HepG2 (cell line): ENCODE measurements around the gene MAPK13. TPM values are rescaled to one million over a fixed set of nuclear protein-coding genes. Genes with fewer than 3 reads are reported as not detected.

ENCODE experiments used
- ARID4A ChIP-seq: sonication (generic); formaldehyde crosslinking; IDR thresholded peaks from 2 replicates; pipeline ENCODE4 v1.5.0; 2020; ENCODE audit warnings: mild to moderate bottlenecking, missing genetic modification reagents, borderline replicate concordance
- ATF1 ChIP-seq: IDR thresholded peaks from 2 replicates; pipeline ENCODE4 v1.6.1; 2016; ENCODE audit warnings: mild to moderate bottlenecking, control low read depth
- HOXA5 ChIP-seq: sonication (generic); formaldehyde crosslinking; IDR thresholded peaks from 2 replicates; pipeline ENCODE4 v1.4.0; 2020; ENCODE audit warnings: missing genetic modification reagents
- ISX ChIP-seq: sonication (generic); formaldehyde crosslinking; conservative IDR thresholded peaks from 2 replicates; pipeline ENCODE4 v1.5.0; 2020; ENCODE audit warnings: missing genetic modification reagents
- MLX ChIP-seq: IDR thresholded peaks from 2 replicates; pipeline ENCODE4 v1.6.1; 2016
- PRDM10 ChIP-seq: sonication (generic); formaldehyde crosslinking; IDR thresholded peaks from 2 replicates; pipeline ENCODE4 v1.4.0; 2020; ENCODE audit warnings: low read depth, missing genetic modification reagents
- SIX1 ChIP-seq: sonication (generic); formaldehyde crosslinking; IDR thresholded peaks from 2 replicates; pipeline ENCODE4 v1.4.0; 2020; ENCODE audit warnings: missing genetic modification reagents, borderline replicate concordance
- ZEB1 ChIP-seq: IDR thresholded peaks from 2 replicates; pipeline ENCODE4 v1.6.1; 2012; ENCODE audit warnings: mild to moderate bottlenecking, low read depth, inconsistent platforms; ENCODE audit not compliant: insufficient replicate concordance
- ZKSCAN8 ChIP-seq: IDR thresholded peaks from 2 replicates; pipeline ENCODE4 v1.6.1; 2016; ENCODE audit warnings: borderline replicate concordance, missing genetic modification reagents, missing compliant biosample characterization
- ZNF503 ChIP-seq: sonication (generic); formaldehyde crosslinking; IDR thresholded peaks from 2 replicates; pipeline ENCODE4 v1.4.0; 2020; ENCODE audit warnings: missing genetic modification reagents
- ZSCAN5A ChIP-seq: sonication (generic); formaldehyde crosslinking; IDR thresholded peaks from 2 replicates; pipeline ENCODE4 v1.8.0; 2022; ENCODE audit warnings: mild to moderate bottlenecking, missing genetic modification reagents, borderline replicate concordance
- polyA plus RNA-seq, 8 experiments: library from polyadenylated mRNA; depleted of rRNA in 3 of 8; stranded (reverse) in 7 of 8; unstranded in 1 of 8; fragments of >200 nt; fragmentation: Illumina TruSeq in 4 of 8; extraction: Trizol in 4 of 8; gene quantifications; 2 replicates each; pipeline versions ENCODE4 v1.2.1 to v1.2.3, GENCODE V29; 2011 to 2016; ENCODE audit warnings: low read depth in 4 of 8, missing spikeins in 1 of 8, mixed read lengths in 1 of 8; ENCODE audit not compliant: insufficient read depth in 1 of 8
- total RNA-seq, 5 experiments: library from RNA; depleted of rRNA; stranded (reverse); fragments of >200 nt; fragmentation: Illumina TruSeq; extraction: Trizol; gene quantifications; 2 replicates each; pipeline ENCODE4 v1.2.3, GENCODE V29; 2016; ENCODE audit warnings: low read depth in 1 of 5
- TF ChIP-seq, protein P1 (sequence below): sonication (generic); formaldehyde crosslinking; IDR thresholded peaks from 2 replicates; pipeline ENCODE4 v1.4.0; 2020; ENCODE audit warnings: missing genetic modification reagents

The MAPK13 gene
- total and polyA plus RNA-seq, 2 of the 13 experiments (the other 11 are each of a cell fraction or from before 2014, with no cell fraction given), result 12.7 to 43.4 TPM

DNA sequence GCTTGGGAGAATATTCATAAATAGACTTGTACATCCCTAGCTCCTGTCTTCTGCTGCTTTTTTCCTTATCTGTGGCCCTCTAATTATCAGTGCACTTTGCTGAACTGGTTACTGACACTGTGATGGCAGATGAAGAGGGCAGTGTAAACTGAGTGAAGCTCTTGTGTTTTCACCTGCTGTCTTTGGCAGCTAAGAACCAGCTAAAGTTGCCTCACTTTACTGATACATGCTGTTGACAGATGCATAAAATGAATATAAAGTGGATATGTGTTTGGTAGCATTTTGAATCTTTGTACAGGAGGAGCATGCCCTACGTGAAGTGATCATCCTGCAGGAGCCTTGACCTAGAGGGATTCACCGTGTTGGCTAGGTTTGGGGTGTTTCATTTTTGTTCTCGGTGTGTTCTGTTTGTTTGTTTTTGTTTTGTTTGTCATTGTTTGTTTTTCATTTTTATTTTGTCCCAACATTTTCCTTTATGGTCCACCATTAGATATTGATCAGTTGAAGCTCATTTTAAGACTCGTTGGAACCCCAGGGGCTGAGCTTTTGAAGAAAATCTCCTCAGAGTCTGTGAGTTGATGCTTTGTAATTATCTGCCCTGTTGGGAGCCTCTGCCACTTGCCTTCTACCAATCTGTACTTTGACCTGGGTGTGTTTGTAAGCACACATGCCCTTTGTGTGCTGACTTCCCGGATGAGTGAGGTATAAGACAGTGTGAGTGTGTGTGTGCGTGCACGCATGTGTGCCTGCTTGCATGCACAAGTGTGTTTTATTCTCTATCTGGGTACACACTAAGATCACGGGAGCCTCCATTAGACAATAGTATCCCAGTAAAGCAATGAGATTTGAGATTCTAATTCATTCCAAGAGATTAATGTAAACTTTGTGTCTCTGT is 34.6 kb upstream of the MAPK13 start (continued):
- TF ChIP-seq PRDM10 (peak; percentile 73; the same call in 1 of the 2 replicates), ZSCAN5A (CRISPR knock-in tag) (no peak), ZEB1 (no peak), HOXA5 (CRISPR knock-in tag) (peak; percentile 46; the same call in 1 of the 2 replicates), ATF1 (peak; percentile 62; the same call in 1 of the 2 replicates), SIX1 (CRISPR knock-in tag) (peak; percentile 68; the same call in 1 of the 2 replicates), ISX (no peak), ZNF503 (0 out of 2 replicates have a peak, but pooled peaks have one; percentile 76), MLX (peak; percentile 96), ZKSCAN8 (peak; percentile 90), ARID4A (CRISPR knock-in tag) (peak; percentile 64; the same call in 1 of the 2 replicates)
- TF ChIP-seq, protein P1, sequence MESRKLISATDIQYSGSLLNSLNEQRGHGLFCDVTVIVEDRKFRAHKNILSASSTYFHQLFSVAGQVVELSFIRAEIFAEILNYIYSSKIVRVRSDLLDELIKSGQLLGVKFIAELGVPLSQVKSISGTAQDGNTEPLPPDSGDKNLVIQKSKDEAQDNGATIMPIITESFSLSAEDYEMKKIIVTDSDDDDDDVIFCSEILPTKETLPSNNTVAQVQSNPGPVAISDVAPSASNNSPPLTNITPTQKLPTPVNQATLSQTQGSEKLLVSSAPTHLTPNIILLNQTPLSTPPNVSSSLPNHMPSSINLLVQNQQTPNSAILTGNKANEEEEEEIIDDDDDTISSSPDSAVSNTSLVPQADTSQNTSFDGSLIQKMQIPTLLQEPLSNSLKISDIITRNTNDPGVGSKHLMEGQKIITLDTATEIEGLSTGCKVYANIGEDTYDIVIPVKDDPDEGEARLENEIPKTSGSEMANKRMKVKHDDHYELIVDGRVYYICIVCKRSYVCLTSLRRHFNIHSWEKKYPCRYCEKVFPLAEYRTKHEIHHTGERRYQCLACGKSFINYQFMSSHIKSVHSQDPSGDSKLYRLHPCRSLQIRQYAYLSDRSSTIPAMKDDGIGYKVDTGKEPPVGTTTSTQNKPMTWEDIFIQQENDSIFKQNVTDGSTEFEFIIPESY, result peak; percentile 83
